NCI-H2107 treated with DMSO at 0.1 percent for 48 hours (cell line): ENCODE data around the gene UBE3B.
A peak's percentile ranks its signal among the peaks of the same experiment; 100 is the strongest.

Experiments used
- DNase-seq: peaks from one replicate; lab custom pipeline; 2025; ENCODE audit not compliant: unreplicated experiment; lab: John Stamatoyannopoulos, UW

Gene UBE3B

GRCh38 chr12:109568486-109568885, 91.1 kb downstream of the UBE3B start:
- no peak for DNase-seq

DNA sequence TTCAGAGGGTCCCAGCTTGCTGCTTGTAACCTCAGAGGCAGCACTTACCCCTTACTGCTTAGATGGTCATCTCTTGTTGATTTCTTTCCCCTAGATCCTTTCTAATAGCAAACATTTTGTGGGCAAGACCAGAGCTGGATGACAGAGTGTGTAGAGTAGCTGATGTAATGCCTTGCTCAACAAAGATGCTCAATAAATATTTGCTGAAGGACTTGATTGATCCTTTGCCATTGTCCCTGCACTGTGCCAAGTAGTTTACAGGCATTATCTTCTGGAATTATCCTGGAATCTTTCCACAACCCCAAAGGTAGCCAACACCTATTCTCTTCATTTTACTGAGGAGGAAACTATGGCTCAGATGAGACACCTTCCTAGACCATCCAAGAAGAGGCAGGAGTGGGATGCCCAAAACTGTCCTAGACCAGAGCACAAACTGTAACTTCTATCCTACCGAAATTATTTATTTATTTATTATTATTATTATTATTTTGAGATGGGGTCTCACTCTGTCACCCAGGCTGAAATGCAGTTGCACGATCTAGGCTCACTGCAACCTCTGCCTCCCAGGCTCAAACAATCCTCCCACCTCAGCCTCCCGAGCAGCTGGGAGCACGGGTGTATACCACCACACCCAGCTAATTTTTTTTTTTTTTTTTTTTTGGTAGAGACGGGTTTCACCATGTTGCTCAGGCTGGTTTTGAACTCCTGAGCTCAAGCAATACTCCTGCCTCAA, 94.5 kb downstream of the UBE3B start:
- DNase-seq, result no peak

DNA sequence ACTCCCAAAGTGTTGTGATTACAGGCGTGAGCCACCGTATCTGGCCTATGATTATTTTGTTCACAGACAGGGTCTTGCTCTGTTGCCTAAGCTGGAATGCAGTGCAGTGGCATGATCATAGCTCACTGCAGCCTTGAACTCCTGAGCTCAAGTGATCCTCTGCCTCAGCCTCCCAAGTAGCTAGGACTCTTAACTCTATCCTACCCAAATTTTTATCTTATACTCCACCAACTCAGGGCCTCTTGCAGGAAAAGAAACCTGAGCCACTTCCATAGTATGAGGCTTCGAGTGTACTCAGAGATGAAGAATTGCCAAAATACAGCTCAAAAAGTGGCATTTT, 95.0 kb downstream of the UBE3B start:
- DNase-seq, result no peak

GRCh38 chr12:109573029-109573913, 95.8 kb downstream of the UBE3B start, which contains the start of the genes MMAB and MVK:
Gene MMAB, minus strand, starts transcription at chr12:109573504. Its CDS starts 24 bp downstream, at chr12:109573480.
Gene MVK, plus strand, starts transcription at chr12:109573794. Its CDS starts 1,029 bp downstream, at chr12:109574823.
- DNase-seq, result peak; percentile 99

DNA sequence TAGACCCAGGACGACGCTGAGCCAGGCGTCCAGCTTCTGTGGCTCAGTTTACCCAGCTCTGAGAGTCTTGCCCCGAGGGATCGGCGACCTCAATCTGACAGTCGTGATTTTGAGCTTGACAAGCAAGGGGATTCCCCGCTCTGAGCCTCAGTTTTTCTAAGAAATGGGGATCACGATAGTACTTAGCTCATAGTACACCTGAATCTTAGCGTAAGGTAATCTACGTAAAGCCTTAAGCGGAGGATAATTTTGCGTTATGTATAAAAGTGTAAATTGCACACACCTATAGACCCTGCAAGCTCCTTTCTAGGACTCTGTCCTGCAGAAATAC, 96.4 kb downstream of the UBE3B start:
- no peak for DNase-seq

GRCh38 chr12:109575683-109576082, 98.2 kb downstream of the UBE3B start:
- no peak for DNase-seq

DNA sequence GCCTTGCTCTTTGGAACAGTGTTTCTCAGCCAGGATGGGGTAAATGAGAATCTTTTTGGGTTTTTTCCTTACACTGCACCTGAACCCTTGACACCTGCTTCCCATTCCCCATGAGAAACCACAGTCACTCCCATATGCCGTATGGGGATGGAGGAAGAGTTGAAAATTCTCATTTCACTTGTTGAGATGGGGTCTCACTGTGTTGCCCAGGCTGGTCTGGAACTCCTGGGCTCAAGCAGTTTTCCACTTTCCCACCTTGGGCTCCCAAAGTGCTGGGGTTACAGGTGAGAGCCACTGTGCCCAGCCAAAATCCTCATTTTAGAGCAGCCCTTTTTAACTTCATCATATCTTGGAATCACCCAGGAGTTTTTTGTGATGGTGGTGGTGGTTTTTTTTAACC, 99.9 kb downstream of the UBE3B start:
- DNase-seq, result no peak

GRCh38 chr12:109578330-109578927, 101.0 kb downstream of the UBE3B start:
- DNase-seq, result no peak

DNA sequence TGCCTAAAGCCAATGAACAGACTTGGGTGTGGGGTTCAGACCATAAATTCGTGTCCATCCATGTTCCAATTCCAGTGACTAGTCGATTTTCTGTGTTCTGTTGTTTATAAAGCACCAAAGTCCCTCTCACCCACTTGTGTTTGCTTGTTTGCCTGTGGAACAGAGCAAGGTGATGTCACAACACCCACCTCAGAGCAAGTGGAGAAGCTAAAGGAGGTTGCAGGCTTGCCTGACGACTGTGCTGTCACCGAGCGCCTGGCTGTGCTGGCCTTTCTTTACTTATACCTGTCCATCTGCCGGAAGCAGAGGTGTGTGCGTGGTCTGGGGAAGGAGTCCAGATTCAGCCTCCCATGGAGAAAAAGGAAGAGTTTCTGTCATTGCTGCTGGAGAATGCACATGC, 102.2 kb downstream of the UBE3B start:
- no peak for DNase-seq

- DNase-seq, result no peak
Measured at GRCh38 chr12:109580272-109580671, 102.8 kb downstream of the UBE3B start.

GRCh38 chr12:109580684-109581333, 103.4 kb downstream of the UBE3B start:
- peak; percentile 40 for DNase-seq

GRCh38 chr12:109581334-109581691, 103.9 kb downstream of the UBE3B start:
- DNase-seq, result no peak

- no peak for DNase-seq
Measured at GRCh38 chr12:109581856-109582255, 104.4 kb downstream of the UBE3B start.

- peak; percentile 26 for DNase-seq
Measured at GRCh38 chr12:109582636-109583035, 105.2 kb downstream of the UBE3B start.

DNA sequence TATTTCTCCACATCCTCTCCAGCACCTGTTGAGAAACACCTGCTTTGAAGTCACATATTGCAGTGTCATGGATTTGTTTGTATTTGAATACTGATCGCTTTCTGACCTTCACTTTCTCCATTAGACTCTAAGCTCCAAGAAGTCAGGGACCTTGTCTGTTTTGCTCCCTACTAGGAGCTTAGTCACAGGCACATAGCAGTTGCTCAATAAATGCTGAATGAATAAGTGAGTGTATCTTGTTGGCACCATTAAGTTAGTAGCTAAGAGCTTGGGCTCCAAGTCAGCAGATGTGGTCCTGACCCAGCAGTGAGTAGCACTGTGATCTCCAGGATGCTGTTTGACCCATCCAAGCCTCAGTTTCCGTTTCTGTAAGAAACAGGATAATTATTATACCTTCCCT, 106.3 kb downstream of the UBE3B start:
- DNase-seq, result no peak
